ENCODE data around the gene IFI27L1.

IFI27L1 gene

DNA sequence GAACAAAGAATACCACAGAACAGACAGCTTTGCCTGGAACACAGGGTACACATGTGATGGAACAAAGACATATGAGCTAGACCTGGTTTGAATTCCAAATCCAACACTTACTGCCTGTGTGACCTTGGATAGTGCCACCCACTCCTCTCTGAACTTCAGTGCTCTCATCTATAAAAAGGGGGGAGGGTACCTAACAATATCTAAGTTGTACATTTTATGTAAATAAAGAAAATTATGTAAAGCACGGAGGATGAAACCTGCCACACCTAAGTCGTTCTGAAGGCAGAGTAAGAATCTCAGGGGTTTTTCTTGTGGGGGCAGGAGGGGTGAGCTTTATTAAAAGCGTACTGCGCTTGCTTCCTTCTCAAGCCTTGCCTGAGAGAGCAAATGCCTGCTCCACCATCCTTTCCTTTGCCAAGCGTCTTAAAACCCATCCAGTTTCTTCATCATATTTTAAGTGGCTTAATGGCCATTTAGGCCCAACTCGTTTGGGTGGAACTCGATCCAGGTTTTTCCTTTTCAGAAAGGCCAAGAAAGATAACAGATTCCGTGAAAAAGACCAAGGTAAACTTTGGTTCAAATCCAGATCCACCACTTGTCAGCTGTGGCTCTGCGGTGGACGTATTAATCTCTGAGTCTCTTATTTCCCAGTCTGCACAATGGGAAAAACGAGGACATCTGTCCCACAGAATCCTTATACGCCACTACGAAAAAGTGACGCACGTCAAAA, 1.1 kb upstream of the IFI27L1 start:
- TF ChIP-seq EZH2phosphoT487 (IDR thresholded peaks at IDR 0.05; ENCODE audit: borderline replicate concordance) = no peak
- TF ChIP-seq, protein P1, sequence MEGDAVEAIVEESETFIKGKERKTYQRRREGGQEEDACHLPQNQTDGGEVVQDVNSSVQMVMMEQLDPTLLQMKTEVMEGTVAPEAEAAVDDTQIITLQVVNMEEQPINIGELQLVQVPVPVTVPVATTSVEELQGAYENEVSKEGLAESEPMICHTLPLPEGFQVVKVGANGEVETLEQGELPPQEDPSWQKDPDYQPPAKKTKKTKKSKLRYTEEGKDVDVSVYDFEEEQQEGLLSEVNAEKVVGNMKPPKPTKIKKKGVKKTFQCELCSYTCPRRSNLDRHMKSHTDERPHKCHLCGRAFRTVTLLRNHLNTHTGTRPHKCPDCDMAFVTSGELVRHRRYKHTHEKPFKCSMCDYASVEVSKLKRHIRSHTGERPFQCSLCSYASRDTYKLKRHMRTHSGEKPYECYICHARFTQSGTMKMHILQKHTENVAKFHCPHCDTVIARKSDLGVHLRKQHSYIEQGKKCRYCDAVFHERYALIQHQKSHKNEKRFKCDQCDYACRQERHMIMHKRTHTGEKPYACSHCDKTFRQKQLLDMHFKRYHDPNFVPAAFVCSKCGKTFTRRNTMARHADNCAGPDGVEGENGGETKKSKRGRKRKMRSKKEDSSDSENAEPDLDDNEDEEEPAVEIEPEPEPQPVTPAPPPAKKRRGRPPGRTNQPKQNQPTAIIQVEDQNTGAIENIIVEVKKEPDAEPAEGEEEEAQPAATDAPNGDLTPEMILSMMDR (conservative IDR thresholded peaks at IDR 0.05; ENCODE audit: low read length) = no peak
- Histone ChIP-seq H4K20me1 (ENCODE audit: insufficient read depth, low read length, poor library complexity, severe bottlenecking) (peaks cover 50% of the 10 kb centered on the region), H3K36me3 (ENCODE audit: insufficient read depth, low read length) (no peaks in the 10 kb centered on the region; the same call in 1 of the 2 replicates), H2AFZ (ENCODE audit: low read length) (peak overlapping the region; percentile 77; the same call in 1 of the 2 replicates), H3K4me1 (ENCODE audit: insufficient read depth, low read length, poor library complexity, severe bottlenecking) (peaks cover 49% of the 10 kb centered on the region), H3K9me2 (replicated peaks; ENCODE audit: low read depth, low read length) (no peaks in the 10 kb centered on the region), H3K9me3 (ENCODE audit: insufficient read depth, low read depth, low read length) (0 out of 2 replicates have a peak, but pooled peaks cover 6% of the 10 kb centered on the region), H3K9ac (ENCODE audit: low read depth, low read length, poor library complexity, severe bottlenecking) (peak overlapping the region; percentile 96), H3K79me2 (ENCODE audit: insufficient read depth, low read length) (peaks cover 72% of the 10 kb centered on the region), H3K27me3 (ENCODE audit: insufficient read depth, low read length, poor library complexity, severe bottlenecking) (no peaks in the 10 kb centered on the region), H3K4me3 (ENCODE audit: low read length, poor library complexity, severe bottlenecking) (peak overlapping the region; percentile 88), H3F3A (ENCODE audit: low read depth) (no peaks in the 10 kb centered on the region), H3K4me2 (ENCODE audit: low read depth, low read length, poor library complexity, severe bottlenecking) (peak overlapping the region; percentile 85)

DNA sequence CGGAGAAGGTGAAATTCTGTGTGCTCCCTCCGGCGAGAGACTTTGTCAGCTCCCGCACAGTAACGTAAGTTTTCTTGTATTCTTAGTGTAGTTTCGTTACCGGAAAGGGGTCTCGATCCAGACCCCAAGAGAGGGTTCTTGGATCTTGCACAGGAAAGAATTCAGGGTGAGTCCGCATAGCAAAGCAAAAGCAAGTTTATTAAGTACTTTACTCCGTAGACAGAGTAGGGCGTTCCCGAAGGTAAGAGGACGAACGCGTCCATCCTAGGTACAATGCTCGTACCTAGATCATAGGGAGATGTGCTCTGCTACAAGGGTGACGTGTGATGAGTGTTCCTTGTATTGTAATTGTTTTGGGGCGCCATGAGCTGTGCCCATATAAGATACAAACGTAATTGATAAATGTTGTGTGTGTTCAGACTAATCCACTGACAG, 293 bp downstream of the IFI27L1 start:
- Histone ChIP-seq H3K79me2 (ENCODE audit: insufficient read depth, low read length) (peaks cover 59% of the 10 kb centered on the region), H2AFZ (ENCODE audit: low read length) (peak overlapping the region; percentile 96), H3K4me3 (ENCODE audit: low read length, poor library complexity, severe bottlenecking) (peak overlapping the region; percentile 88)

DNA sequence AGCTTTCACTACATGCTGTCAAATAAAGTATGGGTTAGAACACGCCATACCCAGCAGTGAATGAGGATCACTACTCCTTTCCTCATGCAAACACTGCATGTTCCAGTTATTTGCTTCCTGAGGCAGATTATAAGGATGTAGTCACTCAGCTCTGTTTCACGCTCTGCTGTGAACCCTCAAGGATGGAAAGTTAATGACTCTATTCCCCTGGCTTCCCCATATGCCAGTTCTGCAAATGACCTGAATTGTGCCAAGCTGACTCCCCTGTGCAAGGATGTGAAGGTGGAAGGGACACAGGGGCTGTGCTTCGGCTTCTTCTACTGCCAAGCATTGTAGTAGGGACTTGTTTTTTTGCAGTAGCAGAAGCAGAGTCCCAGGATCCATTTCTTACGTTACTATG, 6.8 kb downstream of the IFI27L1 start:
- Histone ChIP-seq H3K4me3 (ENCODE audit: low read length, poor library complexity, severe bottlenecking) (no peak overlapping the region), H3K9ac (ENCODE audit: low read depth, low read length, poor library complexity, severe bottlenecking) (no peak overlapping the region), H4K20me1 (ENCODE audit: insufficient read depth, low read length, poor library complexity, severe bottlenecking) (no peaks in the 10 kb centered on the region), H3K9me3 (ENCODE audit: insufficient read depth, low read depth, low read length) (no peaks in the 10 kb centered on the region), H2AFZ (ENCODE audit: low read length) (no peak overlapping the region), H3K36me3 (ENCODE audit: insufficient read depth, low read length) (no peaks in the 10 kb centered on the region), H3K4me1 (ENCODE audit: insufficient read depth, low read length, poor library complexity, severe bottlenecking) (no peaks in the 10 kb centered on the region), H3K27me3 (ENCODE audit: insufficient read depth, low read length, poor library complexity, severe bottlenecking) (no peaks in the 10 kb centered on the region), H3K9me2 (replicated peaks; ENCODE audit: low read depth, low read length) (no peaks in the 10 kb centered on the region), H3K4me2 (ENCODE audit: low read depth, low read length, poor library complexity, severe bottlenecking) (no peak overlapping the region), H3K79me2 (ENCODE audit: insufficient read depth, low read length) (no peaks in the 10 kb centered on the region), H3F3A (ENCODE audit: low read depth) (no peaks in the 10 kb centered on the region)
- TF ChIP-seq EZH2phosphoT487 (IDR thresholded peaks at IDR 0.05; ENCODE audit: borderline replicate concordance) = no peak
- TF ChIP-seq, protein P1 (conservative IDR thresholded peaks at IDR 0.05; ENCODE audit: low read length) = no peak

More for the DNA sequence above, 293 bp downstream of the IFI27L1 start:
- H3K4me2 ChIP-seq (ENCODE audit: low read depth, low read length, poor library complexity, severe bottlenecking) = peak overlapping the region; percentile 74
- H3K9ac ChIP-seq (ENCODE audit: low read depth, low read length, poor library complexity, severe bottlenecking) = peak overlapping the region; percentile 96
- H3K9me3 ChIP-seq (ENCODE audit: insufficient read depth, low read depth, low read length) = no peaks in the 10 kb centered on the region
- peaks cover 39% of the 10 kb centered on the region for H4K20me1 ChIP-seq (ENCODE audit: insufficient read depth, low read length, poor library complexity, severe bottlenecking)
- TF ChIP-seq, protein P1 (conservative IDR thresholded peaks at IDR 0.05; ENCODE audit: low read length) = no peak
- TF ChIP-seq EZH2phosphoT487 (IDR thresholded peaks at IDR 0.05; ENCODE audit: borderline replicate concordance) = no peak
- H3K4me1 ChIP-seq (ENCODE audit: insufficient read depth, low read length, poor library complexity, severe bottlenecking) = peaks cover 38% of the 10 kb centered on the region
- no peaks in the 10 kb centered on the region for H3K27me3 ChIP-seq (ENCODE audit: insufficient read depth, low read length, poor library complexity, severe bottlenecking)
- H3K36me3 ChIP-seq (ENCODE audit: insufficient read depth, low read length) = no peaks in the 10 kb centered on the region; the same call in 1 of the 2 replicates
- H3K9me2 ChIP-seq (replicated peaks; ENCODE audit: low read depth, low read length) = no peaks in the 10 kb centered on the region
- no peaks in the 10 kb centered on the region for H3F3A ChIP-seq (ENCODE audit: low read depth)

Measured in Loucy (cell line).